HepG2 (cell line): ENCODE data around the gene MNT. TPM values are rescaled to one million over a fixed set of nuclear protein-coding genes. Genes with fewer than 3 reads are reported as not detected.

Source experiments
- CREB3 ChIP-seq: sonication (generic); formaldehyde crosslinking; IDR thresholded peaks from 2 replicates; pipeline ENCODE4 v1.5.0; 2020; ENCODE audit warnings: missing genetic modification reagents
- HBP1 ChIP-seq: IDR thresholded peaks from 2 replicates; pipeline ENCODE4 v1.6.1; 2016; ENCODE audit warnings: low read depth, control low read depth
- HMGXB3 ChIP-seq: sonication (generic); formaldehyde crosslinking; IDR thresholded peaks from 2 replicates; pipeline ENCODE4 v1.4.0; 2020; ENCODE audit warnings: missing genetic modification reagents, borderline replicate concordance
- MAFF ChIP-seq: IDR thresholded peaks from 2 replicates; pipeline ENCODE4 v1.6.1; 2011; ENCODE audit warnings: low read depth, low read length, improper control_type of control experiment
- PRDM15 ChIP-seq: sonication (generic); formaldehyde crosslinking; IDR thresholded peaks from 2 replicates; pipeline ENCODE4 v1.4.0; 2020; ENCODE audit warnings: missing genetic modification reagents
- SP1 ChIP-seq, 2 experiments: fragments of 450-650 bp in 1 of 2; sonication (generic) in 1 of 2; formaldehyde crosslinking in 1 of 2; IDR thresholded peaks; 2 replicates each; pipeline versions ENCODE4 v1.4.0 to v1.6.1; 2016 to 2020; ENCODE audit warnings: missing genetic modification reagents in 1 of 2
- USF2 ChIP-seq, 2 experiments: sonication (generic) in 1 of 2; formaldehyde crosslinking in 1 of 2; IDR thresholded peaks; 2 replicates each; pipeline versions ENCODE4 v1.5.1 to v1.6.1; 2011 to 2020; ENCODE audit warnings: borderline replicate concordance in 1 of 2, low read depth in 1 of 2, low read length in 1 of 2, mild to moderate bottlenecking in 1 of 2, missing genetic modification reagents in 1 of 2, moderate library complexity in 1 of 2
- ZC3H13 ChIP-seq: sonication (generic); formaldehyde crosslinking; IDR thresholded peaks from 2 replicates; pipeline ENCODE4 v1.8.1; 2023; ENCODE audit warnings: mild to moderate bottlenecking, missing genetic modification reagents, moderate library complexity
- ZFP41 ChIP-seq: sonication (generic); formaldehyde crosslinking; IDR thresholded peaks from 2 replicates; pipeline ENCODE4 v1.4.0; 2020; ENCODE audit warnings: mild to moderate bottlenecking, missing genetic modification reagents, borderline replicate concordance
- ZNF230 ChIP-seq: sonication (generic); formaldehyde crosslinking; IDR thresholded peaks from 2 replicates; pipeline ENCODE4 v1.4.0; 2020; ENCODE audit warnings: mild to moderate bottlenecking, missing genetic modification reagents
- ZNF660 ChIP-seq: sonication (generic); formaldehyde crosslinking; IDR thresholded peaks from 2 replicates; pipeline ENCODE4 v1.5.1; 2020; ENCODE audit warnings: mild to moderate bottlenecking, low read depth, missing genetic modification reagents, borderline replicate concordance
- ZNF724P ChIP-seq: sonication (generic); formaldehyde crosslinking; IDR thresholded peaks from 2 replicates; pipeline ENCODE4 v1.8.0; 2022; ENCODE audit warnings: missing genetic modification reagents, borderline replicate concordance
- ZNF772 ChIP-seq: sonication (generic); formaldehyde crosslinking; IDR thresholded peaks from 2 replicates; pipeline ENCODE4 v1.5.0; 2020; ENCODE audit warnings: mild to moderate bottlenecking, missing genetic modification reagents
- ZNF775 ChIP-seq: sonication (generic); formaldehyde crosslinking; IDR thresholded peaks from 2 replicates; pipeline ENCODE4 v1.4.0; 2020; ENCODE audit warnings: missing genetic modification reagents, mild to moderate bottlenecking, moderate library complexity, borderline replicate concordance
- polyA plus RNA-seq, 8 experiments: library from polyadenylated mRNA; depleted of rRNA in 3 of 8; stranded (reverse) in 7 of 8; unstranded in 1 of 8; fragments of >200 nt; fragmentation: Illumina TruSeq in 4 of 8; extraction: Trizol in 4 of 8; gene quantifications; 2 replicates each; pipeline versions ENCODE4 v1.2.1 to v1.2.3, GENCODE V29; 2011 to 2016; ENCODE audit warnings: low read depth in 4 of 8, missing spikeins in 1 of 8, mixed read lengths in 1 of 8; ENCODE audit not compliant: insufficient read depth in 1 of 8
- total RNA-seq, 5 experiments: library from RNA; depleted of rRNA; stranded (reverse); fragments of >200 nt; fragmentation: Illumina TruSeq; extraction: Trizol; gene quantifications; 2 replicates each; pipeline ENCODE4 v1.2.3, GENCODE V29; 2016; ENCODE audit warnings: low read depth in 1 of 5

MNT gene
- total and polyA plus RNA-seq, 2 of the 13 experiments (the other 11 are each of a cell fraction or from before 2014, with no cell fraction given), result 2.1 to 3.5 TPM

GRCh38 chr17:2336215-2336851 is 64.5 kb downstream of the MNT start, which contains the start of gene TSR1 (continued):
- TF ChIP-seq CREB3 (CRISPR knock-in tag), result 0 out of 2 replicates have a peak, but pooled peaks have one; percentile 25
- TF ChIP-seq ZFP41 (CRISPR knock-in tag), result no peak
- TF ChIP-seq ZNF230, result no peak
- TF ChIP-seq ZNF660 (CRISPR knock-in tag), result peak; percentile 74; the same call in 1 of the 2 replicates
- no peak for TF ChIP-seq ZNF724P (CRISPR knock-in tag)
- TF ChIP-seq ZC3H13, result peak; percentile 78; the same call in 1 of the 2 replicates
- peak; percentile 26; the same call in 1 of the 2 replicates for TF ChIP-seq HBP1 (CRISPR knock-in tag)
- no peak for TF ChIP-seq HMGXB3 (CRISPR knock-in tag)
- TF ChIP-seq USF2 (IDR thresholded peaks at IDR 0.05; ENCODE audit: low read depth, low read length), result no peak
- TF ChIP-seq USF2 (CRISPR knock-in tag; IDR thresholded peaks at IDR 0.05; ENCODE audit: borderline replicate concordance), result no peak
- TF ChIP-seq PRDM15 (CRISPR knock-in tag), result no peak; the same call in 1 of the 2 replicates
- TF ChIP-seq MAFF, result 0 out of 2 replicates have a peak, but pooled peaks have one; percentile 32
- TF ChIP-seq ZNF772 (CRISPR knock-in tag), result peak; percentile 77; the same call in 1 of the 2 replicates
- no peak for TF ChIP-seq SP1 (IDR thresholded peaks at IDR 0.05)
- peak; percentile 84 for TF ChIP-seq SP1 (CRISPR knock-in tag; IDR thresholded peaks at IDR 0.05)
- no peak for TF ChIP-seq ZNF775 (CRISPR knock-in tag)
